ENCODE data around the gene NECTIN1.

NECTIN1 gene

GRCh38 chr11:119730789-119731386, 1.9 kb upstream of the NECTIN1 start:
- DNase-seq = no peak

- DNase-seq = peak; percentile 72 to 90 (median 85)
These were observed 1.1 kb upstream of the NECTIN1 start for GRCh38 chr11:119729951-119730613.

GRCh38 chr11:119729581-119729927, 554 bp upstream of the NECTIN1 start:
- DNase-seq = no peak

GRCh38 chr11:119728211-119728626, 781 bp downstream of the NECTIN1 start:
- DNase-seq = peak in 3 of 4 experiments; percentile 16 to 34 (median 33)

GRCh38 chr11:119727523-119728151, 1.4 kb downstream of the NECTIN1 start:
- DNase-seq = peak in 1 of 4 experiments; percentile 23

- peak in 1 of 4 experiments; percentile 20 for DNase-seq
These were observed 2.1 kb downstream of the NECTIN1 start for GRCh38 chr11:119726585-119727522.

GRCh38 chr11:119726150-119726553, 2.8 kb downstream of the NECTIN1 start:
- no peak for DNase-seq

GRCh38 chr11:119724956-119725355, 4.0 kb downstream of the NECTIN1 start:
- no peak for DNase-seq

- DNase-seq = no peak
These were observed 5.1 kb downstream of the NECTIN1 start for GRCh38 chr11:119723952-119724325.

- no peak for DNase-seq
These were observed 5.6 kb downstream of the NECTIN1 start for GRCh38 chr11:119723243-119723951.

- no peak for DNase-seq
These were observed 6.7 kb downstream of the NECTIN1 start for GRCh38 chr11:119722281-119722794.

GRCh38 chr11:119721129-119722120, 7.6 kb downstream of the NECTIN1 start:
- no peak for DNase-seq

- DNase-seq = no peak
These were observed 8.6 kb downstream of the NECTIN1 start for GRCh38 chr11:119720311-119720913.

GRCh38 chr11:119717839-119718534, 11.0 kb downstream of the NECTIN1 start:
- no peak for DNase-seq

GRCh38 chr11:119716582-119717498, 12.2 kb downstream of the NECTIN1 start:
- no peak for DNase-seq

GRCh38 chr11:119714590-119714989, 14.4 kb downstream of the NECTIN1 start:
- no peak for DNase-seq

- no peak for DNase-seq
These were observed 14.8 kb downstream of the NECTIN1 start for GRCh38 chr11:119714189-119714588.

- no peak for DNase-seq
These were observed 15.5 kb downstream of the NECTIN1 start for GRCh38 chr11:119713359-119714040.
